Measurements from ENCODE around the gene FMN1.

DNA sequence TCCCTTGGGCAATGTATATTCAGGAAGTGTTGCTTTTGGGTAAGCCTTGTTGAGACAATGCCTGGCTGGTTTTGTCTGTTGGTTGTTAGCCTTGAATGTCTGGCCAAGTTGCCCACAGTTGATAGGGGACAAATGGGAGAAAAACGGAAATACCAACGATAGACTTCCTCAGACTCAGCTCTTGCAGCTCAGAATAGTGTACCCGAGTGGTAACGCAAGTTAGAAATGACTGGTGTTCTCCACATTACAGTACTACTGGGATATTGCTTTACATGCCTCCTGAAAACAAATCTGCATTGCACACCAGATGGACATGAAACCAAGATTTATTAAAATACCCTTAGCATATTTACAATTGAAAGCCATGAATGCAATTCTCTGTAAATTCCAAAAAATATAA lies 429.3 kb downstream of the FMN1 start:
- TF ChIP-seq, protein P1, sequence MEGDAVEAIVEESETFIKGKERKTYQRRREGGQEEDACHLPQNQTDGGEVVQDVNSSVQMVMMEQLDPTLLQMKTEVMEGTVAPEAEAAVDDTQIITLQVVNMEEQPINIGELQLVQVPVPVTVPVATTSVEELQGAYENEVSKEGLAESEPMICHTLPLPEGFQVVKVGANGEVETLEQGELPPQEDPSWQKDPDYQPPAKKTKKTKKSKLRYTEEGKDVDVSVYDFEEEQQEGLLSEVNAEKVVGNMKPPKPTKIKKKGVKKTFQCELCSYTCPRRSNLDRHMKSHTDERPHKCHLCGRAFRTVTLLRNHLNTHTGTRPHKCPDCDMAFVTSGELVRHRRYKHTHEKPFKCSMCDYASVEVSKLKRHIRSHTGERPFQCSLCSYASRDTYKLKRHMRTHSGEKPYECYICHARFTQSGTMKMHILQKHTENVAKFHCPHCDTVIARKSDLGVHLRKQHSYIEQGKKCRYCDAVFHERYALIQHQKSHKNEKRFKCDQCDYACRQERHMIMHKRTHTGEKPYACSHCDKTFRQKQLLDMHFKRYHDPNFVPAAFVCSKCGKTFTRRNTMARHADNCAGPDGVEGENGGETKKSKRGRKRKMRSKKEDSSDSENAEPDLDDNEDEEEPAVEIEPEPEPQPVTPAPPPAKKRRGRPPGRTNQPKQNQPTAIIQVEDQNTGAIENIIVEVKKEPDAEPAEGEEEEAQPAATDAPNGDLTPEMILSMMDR (IDR thresholded peaks at IDR 0.05), result no peak
- TF ChIP-seq POLR2A (IDR thresholded peaks at IDR 0.05), result no peak
